ENCODE measurements around the gene SSTR4. TPM values are rescaled to one million over a fixed set of nuclear protein-coding genes. Genes with fewer than 3 reads are reported as not detected.

Gene SSTR4
- polyA plus RNA-seq, 2 of the 4 experiments (the other 2 are of a cell fraction): 0.08 TPM; not detected in 1

DNA sequence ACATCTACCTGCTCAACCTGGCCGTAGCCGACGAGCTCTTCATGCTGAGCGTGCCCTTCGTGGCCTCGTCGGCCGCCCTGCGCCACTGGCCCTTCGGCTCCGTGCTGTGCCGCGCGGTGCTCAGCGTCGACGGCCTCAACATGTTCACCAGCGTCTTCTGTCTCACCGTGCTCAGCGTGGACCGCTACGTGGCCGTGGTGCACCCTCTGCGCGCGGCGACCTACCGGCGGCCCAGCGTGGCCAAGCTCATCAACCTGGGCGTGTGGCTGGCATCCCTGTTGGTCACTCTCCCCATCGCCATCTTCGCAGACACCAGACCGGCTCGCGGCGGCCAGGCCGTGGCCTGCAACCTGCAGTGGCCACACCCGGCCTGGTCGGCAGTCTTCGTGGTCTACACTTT is 619 bp downstream of the SSTR4 start (continued):
- TF ChIP-seq, protein P1, sequence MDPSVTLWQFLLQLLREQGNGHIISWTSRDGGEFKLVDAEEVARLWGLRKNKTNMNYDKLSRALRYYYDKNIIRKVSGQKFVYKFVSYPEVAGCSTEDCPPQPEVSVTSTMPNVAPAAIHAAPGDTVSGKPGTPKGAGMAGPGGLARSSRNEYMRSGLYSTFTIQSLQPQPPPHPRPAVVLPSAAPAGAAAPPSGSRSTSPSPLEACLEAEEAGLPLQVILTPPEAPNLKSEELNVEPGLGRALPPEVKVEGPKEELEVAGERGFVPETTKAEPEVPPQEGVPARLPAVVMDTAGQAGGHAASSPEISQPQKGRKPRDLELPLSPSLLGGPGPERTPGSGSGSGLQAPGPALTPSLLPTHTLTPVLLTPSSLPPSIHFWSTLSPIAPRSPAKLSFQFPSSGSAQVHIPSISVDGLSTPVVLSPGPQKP (IDR thresholded peaks at IDR 0.05; ENCODE audit: low read depth, low read length): no peak
- TF ChIP-seq EHMT2 (IDR thresholded peaks at IDR 0.05; ENCODE audit: low read depth): no peak
- TF ChIP-seq, protein P2, sequence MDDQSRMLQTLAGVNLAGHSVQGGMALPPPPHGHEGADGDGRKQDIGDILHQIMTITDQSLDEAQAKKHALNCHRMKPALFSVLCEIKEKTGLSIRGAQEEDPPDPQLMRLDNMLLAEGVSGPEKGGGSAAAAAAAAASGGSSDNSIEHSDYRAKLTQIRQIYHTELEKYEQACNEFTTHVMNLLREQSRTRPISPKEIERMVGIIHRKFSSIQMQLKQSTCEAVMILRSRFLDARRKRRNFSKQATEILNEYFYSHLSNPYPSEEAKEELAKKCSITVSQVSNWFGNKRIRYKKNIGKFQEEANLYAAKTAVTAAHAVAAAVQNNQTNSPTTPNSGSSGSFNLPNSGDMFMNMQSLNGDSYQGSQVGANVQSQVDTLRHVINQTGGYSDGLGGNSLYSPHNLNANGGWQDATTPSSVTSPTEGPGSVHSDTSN (IDR thresholded peaks at IDR 0.05): no peak
- TF ChIP-seq CBX2 (IDR thresholded peaks at IDR 0.05; ENCODE audit: borderline replicate concordance, low read depth): no peak

- Histone ChIP-seq H3K4me2 (no peak overlapping the region), H3K9me3 (no peaks in the 10 kb centered on the region), H3K27ac (peak overlapping the region in 1 of 2 experiments; percentile 50; a peak in 1 of 6 replicates), H3K4me1 (peaks cover 9% of the 10 kb centered on the region; the same call in 2 of the 3 replicates), H3K4me3 (no peak overlapping the region)
- ChIA-PET POLR2A (no interaction called here), CTCF (interaction anchor here (1.9 kb wide), 2 partner anchors 303 to 345 kb away, joined by 5 to 10 read pairs; no protein-coding TSS in a partner anchor)
- FAIRE-seq (no peak), DNase-seq (ENCODE audit: low read depth in 1 of 2, low spot score in 1 of 2) (no peak), ATAC-seq (no peak)
- TF ChIP-seq CEBPB (IDR thresholded peaks at IDR 0.05): no peak
- no peak for TF ChIP-seq TFCP2L1 (CRISPR knock-in tag; IDR thresholded peaks at IDR 0.05)
- TF ChIP-seq BHLHE40 (IDR thresholded peaks at IDR 0.05; ENCODE audit: low read depth, low read length): no peak
- TF ChIP-seq NFE2L2 (conservative IDR thresholded peaks at IDR 0.05; ENCODE audit: low read length): no peak
- 91% methylated on average over 11 of the region's 11 CpGs for WGBS (ENCODE audit: missing lambda C conversion rate)
These were observed 1.3 kb downstream of the SSTR4 start for GRCh38 chr20:23036371-23036770.

GRCh38 chr20:23037017-23037481 is 1.9 kb downstream of the SSTR4 start:
- FAIRE-seq (no peak), ATAC-seq (no peak)

DNA sequence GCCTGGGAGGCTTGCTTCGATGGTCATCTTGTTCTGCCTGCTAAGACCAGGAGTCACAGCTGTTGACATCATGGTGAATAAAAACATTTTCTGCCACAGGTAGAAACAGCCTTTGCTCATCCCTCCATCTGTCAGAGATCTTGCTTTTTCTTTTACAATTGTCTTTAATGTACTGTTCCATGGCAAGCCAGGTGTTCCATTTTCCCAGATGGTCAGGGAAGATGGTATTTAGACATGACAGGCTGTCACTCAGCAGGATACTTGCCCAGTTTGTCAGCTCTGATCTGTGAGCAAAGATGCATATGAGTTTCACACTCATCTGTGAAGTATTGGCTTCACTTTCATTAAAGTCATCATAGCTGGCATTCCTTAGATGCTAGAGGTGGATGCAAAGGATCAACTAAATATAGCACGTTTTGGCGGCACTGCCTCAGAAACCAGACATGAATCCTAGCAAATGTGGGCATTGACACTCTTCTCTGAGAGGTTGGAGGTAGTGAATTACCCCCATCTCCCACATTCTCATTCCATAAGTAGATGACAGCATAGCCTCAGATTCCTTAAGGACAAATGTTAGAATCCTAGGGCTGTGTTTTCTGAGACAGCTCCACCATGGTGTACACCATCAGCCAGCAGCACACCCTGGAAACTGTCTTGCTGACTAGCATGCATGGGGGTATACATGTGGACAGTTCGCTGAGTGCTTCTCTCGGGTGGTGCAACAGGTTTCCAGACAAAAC is 4.2 kb downstream of the SSTR4 start:
- CTCF ChIA-PET: interaction anchor here (0.6 to 3.2 kb wide), 7 partner anchors 9 to 354 kb away, joined by 3 to 15 read pairs (median 3); no protein-coding TSS in a partner anchor
- no peak for ATAC-seq
- TF ChIP-seq, protein P3, sequence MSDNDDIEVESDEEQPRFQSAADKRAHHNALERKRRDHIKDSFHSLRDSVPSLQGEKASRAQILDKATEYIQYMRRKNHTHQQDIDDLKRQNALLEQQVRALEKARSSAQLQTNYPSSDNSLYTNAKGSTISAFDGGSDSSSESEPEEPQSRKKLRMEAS (IDR thresholded peaks at IDR 0.05): no peak
- TF ChIP-seq HEYL (CRISPR knock-in tag; IDR thresholded peaks at IDR 0.05): no peak
- TF ChIP-seq ZC3H11A (IDR thresholded peaks at IDR 0.05): no peak
- no peak for TF ChIP-seq NR3C1 (IDR thresholded peaks at IDR 0.05)
- TF ChIP-seq, protein P4, sequence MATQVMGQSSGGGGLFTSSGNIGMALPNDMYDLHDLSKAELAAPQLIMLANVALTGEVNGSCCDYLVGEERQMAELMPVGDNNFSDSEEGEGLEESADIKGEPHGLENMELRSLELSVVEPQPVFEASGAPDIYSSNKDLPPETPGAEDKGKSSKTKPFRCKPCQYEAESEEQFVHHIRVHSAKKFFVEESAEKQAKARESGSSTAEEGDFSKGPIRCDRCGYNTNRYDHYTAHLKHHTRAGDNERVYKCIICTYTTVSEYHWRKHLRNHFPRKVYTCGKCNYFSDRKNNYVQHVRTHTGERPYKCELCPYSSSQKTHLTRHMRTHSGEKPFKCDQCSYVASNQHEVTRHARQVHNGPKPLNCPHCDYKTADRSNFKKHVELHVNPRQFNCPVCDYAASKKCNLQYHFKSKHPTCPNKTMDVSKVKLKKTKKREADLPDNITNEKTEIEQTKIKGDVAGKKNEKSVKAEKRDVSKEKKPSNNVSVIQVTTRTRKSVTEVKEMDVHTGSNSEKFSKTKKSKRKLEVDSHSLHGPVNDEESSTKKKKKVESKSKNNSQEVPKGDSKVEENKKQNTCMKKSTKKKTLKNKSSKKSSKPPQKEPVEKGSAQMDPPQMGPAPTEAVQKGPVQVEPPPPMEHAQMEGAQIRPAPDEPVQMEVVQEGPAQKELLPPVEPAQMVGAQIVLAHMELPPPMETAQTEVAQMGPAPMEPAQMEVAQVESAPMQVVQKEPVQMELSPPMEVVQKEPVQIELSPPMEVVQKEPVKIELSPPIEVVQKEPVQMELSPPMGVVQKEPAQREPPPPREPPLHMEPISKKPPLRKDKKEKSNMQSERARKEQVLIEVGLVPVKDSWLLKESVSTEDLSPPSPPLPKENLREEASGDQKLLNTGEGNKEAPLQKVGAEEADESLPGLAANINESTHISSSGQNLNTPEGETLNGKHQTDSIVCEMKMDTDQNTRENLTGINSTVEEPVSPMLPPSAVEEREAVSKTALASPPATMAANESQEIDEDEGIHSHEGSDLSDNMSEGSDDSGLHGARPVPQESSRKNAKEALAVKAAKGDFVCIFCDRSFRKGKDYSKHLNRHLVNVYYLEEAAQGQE (IDR thresholded peaks at IDR 0.05): no peak
- TF ChIP-seq RCOR1 (IDR thresholded peaks at IDR 0.05; ENCODE audit: low read depth, low read length): no peak
- TF ChIP-seq E2F6 (IDR thresholded peaks at IDR 0.05; ENCODE audit: borderline replicate concordance, low read depth): no peak
- no peak for TF ChIP-seq HOXB13 (CRISPR knock-in tag; IDR thresholded peaks at IDR 0.05; ENCODE audit: low read depth)

More at GRCh38 chr20:23037017-23037481, 1.9 kb downstream of the SSTR4 start:
- CTCF ChIA-PET: interaction anchor here (0.9 to 3.2 kb wide), 5 partner anchors 11 to 345 kb away, joined by 3 to 15 read pairs (median 5); no protein-coding TSS in a partner anchor
- 25% methylated on average over 3 of the region's 3 CpGs for WGBS (ENCODE audit: missing lambda C conversion rate)
- peaks cover 9% of the 10 kb centered on the region; the same call in 2 of the 3 replicates for H3K4me1 ChIP-seq
- DNase-seq (ENCODE audit: low read depth in 1 of 2, low spot score in 1 of 2): no peak
- H3K4me3 ChIP-seq: no peak overlapping the region
- TF ChIP-seq RNF2 (IDR thresholded peaks at IDR 0.05; ENCODE audit: borderline replicate concordance, low read depth) (no peak), FOSL2 (IDR thresholded peaks at IDR 0.05) (no peak), FOSL2 (CRISPR knock-in tag; IDR thresholded peaks at IDR 0.05) (no peak), ATOH8 (CRISPR knock-in tag; IDR thresholded peaks at IDR 0.05; ENCODE audit: low read depth) (no peak), POLR2AphosphoS2 (conservative IDR thresholded peaks at IDR 0.05; ENCODE audit: low read length) (no peak), KDM5A (IDR thresholded peaks at IDR 0.05) (no peak), RFX5 (IDR thresholded peaks at IDR 0.05) (no peak), E2F6 (IDR thresholded peaks at IDR 0.05; ENCODE audit: borderline replicate concordance, low read depth) (no peak)
- no peak overlapping the region for H3K4me2 ChIP-seq
- H3K9me3 ChIP-seq: no peaks in the 10 kb centered on the region
- POLR2A ChIA-PET: no interaction called here
- H3K27ac ChIP-seq: peak overlapping the region; percentile 8 to 50; a peak in 1 of 6 replicates

More for the DNA sequence above, 4.2 kb downstream of the SSTR4 start:
- Histone ChIP-seq H3K4me2 (peak overlapping the region; percentile 16; the same call in 1 of the 3 replicates), H3K4me1 (peaks cover 9% of the 10 kb centered on the region; the same call in 2 of the 3 replicates), H3K27ac (peak overlapping the region; percentile 41 to 66; a peak in 3 of 6 replicates), H3K4me3 (no peak overlapping the region), H3K9me3 (no peaks in the 10 kb centered on the region)
- DNase-seq (ENCODE audit: low read depth in 1 of 2, low spot score in 1 of 2) (no peak), FAIRE-seq (peak; percentile 13)
- 63% methylated on average over 5 of the region's 5 CpGs for WGBS (ENCODE audit: missing lambda C conversion rate)
- POLR2A ChIA-PET: interaction anchor here (0.7 kb wide), 1 partner anchor 311 kb away, joined by 3 read pairs; the partner anchor contains the start of gene NXT1
